Esophagus squamous epithelium (tissue), 5 donors: Measurements from ENCODE around the gene SNAPC2. TPM values are rescaled to one million over a fixed set of nuclear protein-coding genes. Genes with fewer than 3 reads are reported as not detected.

Experiments
- DNase-seq: peaks from one replicate; lab custom pipeline; 2025; lab: John Stamatoyannopoulos, UW
- H3K27ac ChIP-seq, 4 donors: fragments of 200-600 bp; sonication (generic); one replicate each; pipeline ENCODE4 v1.5.1; 2016 to 2019; ENCODE audit warnings: mild to moderate bottlenecking in 1 of 4
- H3K27me3 ChIP-seq, 4 donors: fragments of 200-600 bp; sonication (generic); 1 replicate in 3 of 4; 2 replicates in 1 of 4; pipeline versions ENCODE4 v1.5.1 to v1.6.0; 2017 to 2021; ENCODE audit warnings: antibody characterized with exemption in 1 of 4
- H3K36me3 ChIP-seq, 3 donors: fragments of 200-600 bp; sonication (generic); one replicate each; pipeline ENCODE4 v1.5.1; 2016 to 2019
- H3K4me1 ChIP-seq, 3 donors: fragments of 200-600 bp; sonication (generic); one replicate each; pipeline ENCODE4 v1.5.1; 2017 to 2019
- H3K4me3 ChIP-seq, 4 donors: fragments of 200-600 bp; sonication (generic); 1 replicate in 3 of 4; 2 replicates in 1 of 4; pipeline ENCODE4 v1.5.1; 2016 to 2019; ENCODE audit warnings: mild to moderate bottlenecking in 2 of 4, moderate library complexity in 1 of 4
- H3K9me3 ChIP-seq, 3 donors: fragments of 200-600 bp; sonication (generic); one replicate each; pipeline ENCODE4 v1.5.1; 2016 to 2019
- POLR2A ChIP-seq, 4 donors: fragments of 450-650 bp; IDR thresholded peaks; one replicate each; pipeline ENCODE4 v1.6.1; 2017; ENCODE audit warnings: antibody characterized with exemption in 4 of 4, mild to moderate bottlenecking in 4 of 4, moderate library complexity in 3 of 4
- WGBS, 2 donors: methylation state at CpG; one replicate each; pipeline ENCODE4 v1.1.5; 2018; 5-methylcytosine and 5-hydroxymethylcytosine counted together
- intact Hi-C: fragments of 100-400 bp; cut with DNase I; formaldehyde crosslinking; loops from one replicate; pipeline ENCODE4 v1.15.0; 2022
- total RNA-seq, 4 donors: library from RNA; depleted of rRNA; stranded (reverse); fragments of >200 nt; gene quantifications; one replicate each; pipeline ENCODE4 v1.1.0, GENCODE V29; 2016
- TF ChIP-seq, protein P1 (sequence below), 6 experiments: fragments of 450-650 bp in 4 of 6; fragments of 200-600 bp in 2 of 6; sonication (generic) in 2 of 6; IDR thresholded peaks; one replicate each; pipeline ENCODE4 v1.5.1; 2016 to 2019; ENCODE audit warnings: antibody characterized with exemption in 6 of 6, mild to moderate bottlenecking in 4 of 6, moderate library complexity in 4 of 6
- donor health status: DM: yes; HTN: yes; CAD: no.

SNAPC2 gene
- total RNA-seq, 4 donors from 2014 or later: 6.2 to 10.9 (median 6.4) TPM

DNA sequence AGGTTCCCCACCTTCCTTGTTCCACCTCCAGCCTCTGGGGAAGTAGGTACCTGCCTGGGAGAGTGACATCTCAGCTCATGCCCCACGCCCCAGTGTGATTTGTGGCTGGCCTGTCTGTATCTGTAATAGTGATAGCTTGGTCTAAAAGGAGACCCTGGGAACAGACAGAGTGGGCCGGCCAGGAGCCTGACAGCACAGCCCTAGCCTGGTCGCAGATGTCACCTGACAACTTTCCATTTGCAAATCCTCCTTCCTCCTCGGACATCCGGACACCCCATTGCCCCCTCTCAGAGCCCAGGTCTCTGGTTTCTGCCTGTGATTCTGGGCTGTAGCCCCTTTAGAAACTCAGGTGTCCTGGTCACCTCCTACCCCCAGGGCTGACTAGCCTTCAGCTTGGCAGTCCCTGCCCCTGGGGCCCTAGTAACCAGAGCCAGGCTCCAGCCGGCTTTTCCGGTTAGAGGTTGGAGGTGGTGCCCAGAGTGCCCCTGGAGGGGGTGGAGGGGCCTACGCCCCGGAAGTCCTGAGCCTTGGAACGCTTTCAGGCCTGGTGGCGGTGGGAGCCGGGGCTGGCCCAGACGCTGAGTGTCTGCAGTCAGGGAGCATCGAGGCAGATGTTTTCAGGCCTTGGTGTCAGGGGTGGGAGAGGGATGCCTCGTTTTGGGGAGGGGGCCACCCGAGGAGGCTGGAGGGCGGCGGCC is 25.4 kb upstream of the SNAPC2 start:
- no peak overlapping the region for H3K4me3 ChIP-seq
- peaks cover 0 to 15% (median 0%) of the 10 kb centered on the region in 3 donors for H3K36me3 ChIP-seq
- TF ChIP-seq POLR2A (IDR thresholded peaks at IDR 0.05): no peak
- TF ChIP-seq, protein P1, sequence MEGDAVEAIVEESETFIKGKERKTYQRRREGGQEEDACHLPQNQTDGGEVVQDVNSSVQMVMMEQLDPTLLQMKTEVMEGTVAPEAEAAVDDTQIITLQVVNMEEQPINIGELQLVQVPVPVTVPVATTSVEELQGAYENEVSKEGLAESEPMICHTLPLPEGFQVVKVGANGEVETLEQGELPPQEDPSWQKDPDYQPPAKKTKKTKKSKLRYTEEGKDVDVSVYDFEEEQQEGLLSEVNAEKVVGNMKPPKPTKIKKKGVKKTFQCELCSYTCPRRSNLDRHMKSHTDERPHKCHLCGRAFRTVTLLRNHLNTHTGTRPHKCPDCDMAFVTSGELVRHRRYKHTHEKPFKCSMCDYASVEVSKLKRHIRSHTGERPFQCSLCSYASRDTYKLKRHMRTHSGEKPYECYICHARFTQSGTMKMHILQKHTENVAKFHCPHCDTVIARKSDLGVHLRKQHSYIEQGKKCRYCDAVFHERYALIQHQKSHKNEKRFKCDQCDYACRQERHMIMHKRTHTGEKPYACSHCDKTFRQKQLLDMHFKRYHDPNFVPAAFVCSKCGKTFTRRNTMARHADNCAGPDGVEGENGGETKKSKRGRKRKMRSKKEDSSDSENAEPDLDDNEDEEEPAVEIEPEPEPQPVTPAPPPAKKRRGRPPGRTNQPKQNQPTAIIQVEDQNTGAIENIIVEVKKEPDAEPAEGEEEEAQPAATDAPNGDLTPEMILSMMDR (IDR thresholded peaks at IDR 0.05): peak in 1 of 6 experiments; percentile 15
- no peak for DNase-seq
- no peaks in the 10 kb centered on the region for H3K9me3 ChIP-seq
- H3K27ac ChIP-seq: peak overlapping the region in 1 of 4 donors; percentile 21
- H3K4me1 ChIP-seq: peaks cover 4 to 35% (median 12%) of the 10 kb centered on the region in 3 donors
- WGBS, 2 donors: 31 to 42% methylated on average over 5 to 7 of the region's 18 CpGs
- intact Hi-C loops: no loop called here
- H3K27me3 ChIP-seq: peaks cover 0 to 39% (median 0%) of the 10 kb centered on the region in 4 donors

- Histone ChIP-seq H3K27me3 (peaks cover 0 to 43% (median 0%) of the 10 kb centered on the region in 4 donors), H3K36me3 (peaks cover 0 to 17% (median 0%) of the 10 kb centered on the region in 3 donors), H3K9me3 (no peaks in the 10 kb centered on the region), H3K4me1 (peaks cover 10 to 43% (median 12%) of the 10 kb centered on the region in 3 donors), H3K4me3 (no peak overlapping the region), H3K27ac (peak overlapping the region in 1 of 4 donors; percentile 21)
- intact Hi-C loops: no loop called here
- DNase-seq: no peak
- WGBS, 2 donors: 80 to 91% methylated on average over 4 to 11 of the region's 13 CpGs
- TF ChIP-seq POLR2A (IDR thresholded peaks at IDR 0.05): no peak
- TF ChIP-seq, protein P1 (IDR thresholded peaks at IDR 0.05): no peak
Observed at GRCh38 chr19:7895565-7895964, 24.6 kb upstream of the SNAPC2 start.

DNA sequence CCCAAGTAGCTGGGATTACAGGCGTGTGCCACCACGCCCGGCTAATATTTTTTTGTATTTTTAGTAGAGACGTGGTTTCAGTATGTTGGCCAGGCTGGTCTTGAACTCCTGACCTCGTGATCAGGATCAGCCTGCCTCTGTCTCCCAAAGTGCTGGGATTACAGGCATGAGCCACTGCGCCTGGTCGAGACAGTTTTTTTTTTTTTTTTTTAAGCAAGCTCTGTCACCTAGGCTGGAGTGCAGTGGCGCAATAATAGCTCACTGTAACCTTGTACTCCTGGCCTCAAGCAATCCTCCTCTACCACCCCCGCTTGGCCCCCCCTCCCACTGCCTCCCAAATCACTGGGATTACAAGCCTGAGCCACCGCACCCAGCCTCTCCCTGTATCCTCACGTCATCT is 22.8 kb upstream of the SNAPC2 start:
- H3K9me3 ChIP-seq: no peaks in the 10 kb centered on the region
- TF ChIP-seq, protein P1 (IDR thresholded peaks at IDR 0.05): no peak
- TF ChIP-seq POLR2A (IDR thresholded peaks at IDR 0.05): no peak
- H3K4me1 ChIP-seq: peaks cover 18 to 61% (median 20%) of the 10 kb centered on the region in 3 donors
- peaks cover 0 to 17% (median 0%) of the 10 kb centered on the region in 3 donors for H3K36me3 ChIP-seq
- DNase-seq: no peak
- H3K27ac ChIP-seq: peak overlapping the region in 3 of 4 donors; percentile 45 to 78 (median 61)
- 41 to 63% methylated on average over 10 to 11 of the region's 11 CpGs for WGBS, 2 donors
- no peak overlapping the region for H3K4me3 ChIP-seq
- peaks cover 0 to 44% (median 0%) of the 10 kb centered on the region in 4 donors for H3K27me3 ChIP-seq
- intact Hi-C loops: no loop called here

- TF ChIP-seq POLR2A (IDR thresholded peaks at IDR 0.05): no peak
- TF ChIP-seq, protein P1 (IDR thresholded peaks at IDR 0.05): no peak
- DNase-seq: no peak
- H3K9me3 ChIP-seq: no peaks in the 10 kb centered on the region
- intact Hi-C loops: no loop called here
- H3K4me3 ChIP-seq: no peak overlapping the region
- H3K27ac ChIP-seq: no peak overlapping the region
- peaks cover 0 to 17% (median 0%) of the 10 kb centered on the region in 3 donors for H3K36me3 ChIP-seq
- peaks cover 0 to 32% (median 0%) of the 10 kb centered on the region in 4 donors for H3K27me3 ChIP-seq
- 93 to 97% methylated on average over 13 to 14 of the region's 16 CpGs for WGBS, 2 donors
- peaks cover 27 to 66% (median 28%) of the 10 kb centered on the region in 3 donors for H3K4me1 ChIP-seq
Observed at GRCh38 chr19:7898967-7899366, 21.2 kb upstream of the SNAPC2 start.

- 80 to 87% methylated on average over 1 to 6 of the region's 34 CpGs for WGBS, 2 donors
- DNase-seq: no peak
- Histone ChIP-seq H3K27ac (peak overlapping the region in 2 of 4 donors; percentile 91 to 92), H3K27me3 (peaks cover 0 to 24% (median 0%) of the 10 kb centered on the region in 4 donors), H3K4me1 (peaks cover 29 to 66% (median 33%) of the 10 kb centered on the region in 3 donors), H3K9me3 (no peaks in the 10 kb centered on the region), H3K4me3 (no peak overlapping the region), H3K36me3 (peaks cover 0 to 17% (median 0%) of the 10 kb centered on the region in 3 donors)
- TF ChIP-seq, protein P1 (IDR thresholded peaks at IDR 0.05): no peak
- no peak for TF ChIP-seq POLR2A (IDR thresholded peaks at IDR 0.05)
- intact Hi-C loops: loop anchor here (10.0 kb wide), 1 partner anchor 45 kb away; no protein-coding TSS in a partner anchor
Observed at GRCh38 chr19:7899751-7900378, 20.3 kb upstream of the SNAPC2 start.
